Coronary artery (tissue), 2 donors: ENCODE results near the gene INPP5D.
A peak's percentile ranks its signal among the peaks of the same experiment; 100 is the strongest.

Experiments used
- DNase-seq: peaks from one replicate; pipeline ENCODE4 v3.0.0-alpha.2; 2017; ENCODE audit warnings: low spot score
- H3K27ac ChIP-seq, 2 donors: fragments of 200-600 bp; sonication (generic); one replicate each; pipeline ENCODE4 v1.5.1; 2016 to 2019
- H3K4me3 ChIP-seq: fragments of 200-600 bp; sonication (generic); 2 replicates; pipeline ENCODE4 v1.5.1; 2016; ENCODE audit warnings: mild to moderate bottlenecking, moderate library complexity
- CTCF ChIP-seq: fragments of 200-600 bp; sonication (generic); IDR thresholded peaks from one replicate; pipeline ENCODE4 v1.5.1; 2019; ENCODE audit warnings: antibody characterized with exemption

INPP5D gene

GRCh38 chr2:233055362-233055761 lies 4.8 kb upstream of the INPP5D start:
- TF ChIP-seq CTCF: no peak
- Histone ChIP-seq H3K4me3 (no peak overlapping the region), H3K27ac (no peak overlapping the region)
- no peak for DNase-seq

GRCh38 chr2:233056961-233057605 lies 3.1 kb upstream of the INPP5D start:
- no peak for TF ChIP-seq CTCF
- no peak overlapping the region for H3K4me3 ChIP-seq
- H3K27ac ChIP-seq: no peak overlapping the region
- peak; percentile 54 for DNase-seq

- no peak for TF ChIP-seq CTCF
- DNase-seq: peak; percentile 72
- Histone ChIP-seq H3K4me3 (no peak overlapping the region), H3K27ac (peak overlapping the region in 1 of 2 donors; percentile 85)
Measured at GRCh38 chr2:233058717-233059546, 1.2 kb upstream of the INPP5D start.

- TF ChIP-seq CTCF: no peak
- Histone ChIP-seq H3K27ac (peak overlapping the region in 1 of 2 donors; percentile 85), H3K4me3 (peak overlapping the region; percentile 69)
- DNase-seq: no peak
Measured at GRCh38 chr2:233059547-233059796, 670 bp upstream of the INPP5D start.

- Histone ChIP-seq H3K4me3 (peak overlapping the region; percentile 69), H3K27ac (peak overlapping the region; percentile 19 to 85)
- no peak for DNase-seq
- no peak for TF ChIP-seq CTCF
Measured at GRCh38 chr2:233060501-233060979, 398 bp downstream of the INPP5D start.

- peak overlapping the region; percentile 69 for H3K4me3 ChIP-seq
- H3K27ac ChIP-seq: peak overlapping the region; percentile 19 to 85
- no peak for TF ChIP-seq CTCF
- DNase-seq: peak; percentile 66
Measured at GRCh38 chr2:233060980-233061590, 943 bp downstream of the INPP5D start.
